H1 (cell line): ENCODE data around the gene TP53RK. TPM values are rescaled to one million over a fixed set of nuclear protein-coding genes. Genes with fewer than 3 reads are reported as not detected.

Experiments used
- EGR1 ChIP-seq: IDR thresholded peaks from 2 replicates; pipeline ENCODE4 v1.6.1; 2011; ENCODE audit warnings: low read depth, low read length, borderline replicate concordance
- SUZ12 ChIP-seq: fragments of 200-600 bp; sonication (generic); IDR thresholded peaks from 2 replicates; pipeline ENCODE4 v1.6.1; 2012; ENCODE audit warnings: mild to moderate bottlenecking, inconsistent platforms, low read length, moderate library complexity, mixed read lengths
- polyA plus RNA-seq, 7 experiments: library from polyadenylated mRNA; depleted of rRNA in 3 of 7; stranded (reverse) in 5 of 7; unstranded in 2 of 7; fragments of >200 nt in 5 of 7; fragments of 200-250 nt in 2 of 7; gene quantifications; 1 replicate in 5 of 7; 2 replicates in 1 of 7; 4 replicates in 1 of 7; pipeline versions ENCODE4 v1.2.1 to v1.2.3, GENCODE V29; 2011 to 2013; ENCODE audit warnings: missing spikeins in 2 of 7, mixed read lengths in 2 of 7
- total RNA-seq: library from RNA; stranded (reverse); fragmentation: NEBNext Ultra II Directional; extraction: Animal tissue kit (Norgen Biotek cat#: 25700); gene quantifications from 2 replicates; pipeline ENCODE4 v1.2.1, GENCODE V29; 2021
- TF ChIP-seq, protein P1 (sequence below): fragments of 300-600 bp; sonication (generic); IDR thresholded peaks from 2 replicates; pipeline ENCODE4 v1.7.1; 2012; ENCODE audit warnings: low read length, moderate library complexity, mild to moderate bottlenecking, inconsistent platforms; ENCODE audit not compliant: insufficient replicate concordance

The TP53RK gene
- total and polyA plus RNA-seq, 2 of the 8 experiments (the other 6 are each of a cell fraction or from before 2014, with no cell fraction given) = 8.5 to 16.3 TPM

- TF ChIP-seq, protein P1, sequence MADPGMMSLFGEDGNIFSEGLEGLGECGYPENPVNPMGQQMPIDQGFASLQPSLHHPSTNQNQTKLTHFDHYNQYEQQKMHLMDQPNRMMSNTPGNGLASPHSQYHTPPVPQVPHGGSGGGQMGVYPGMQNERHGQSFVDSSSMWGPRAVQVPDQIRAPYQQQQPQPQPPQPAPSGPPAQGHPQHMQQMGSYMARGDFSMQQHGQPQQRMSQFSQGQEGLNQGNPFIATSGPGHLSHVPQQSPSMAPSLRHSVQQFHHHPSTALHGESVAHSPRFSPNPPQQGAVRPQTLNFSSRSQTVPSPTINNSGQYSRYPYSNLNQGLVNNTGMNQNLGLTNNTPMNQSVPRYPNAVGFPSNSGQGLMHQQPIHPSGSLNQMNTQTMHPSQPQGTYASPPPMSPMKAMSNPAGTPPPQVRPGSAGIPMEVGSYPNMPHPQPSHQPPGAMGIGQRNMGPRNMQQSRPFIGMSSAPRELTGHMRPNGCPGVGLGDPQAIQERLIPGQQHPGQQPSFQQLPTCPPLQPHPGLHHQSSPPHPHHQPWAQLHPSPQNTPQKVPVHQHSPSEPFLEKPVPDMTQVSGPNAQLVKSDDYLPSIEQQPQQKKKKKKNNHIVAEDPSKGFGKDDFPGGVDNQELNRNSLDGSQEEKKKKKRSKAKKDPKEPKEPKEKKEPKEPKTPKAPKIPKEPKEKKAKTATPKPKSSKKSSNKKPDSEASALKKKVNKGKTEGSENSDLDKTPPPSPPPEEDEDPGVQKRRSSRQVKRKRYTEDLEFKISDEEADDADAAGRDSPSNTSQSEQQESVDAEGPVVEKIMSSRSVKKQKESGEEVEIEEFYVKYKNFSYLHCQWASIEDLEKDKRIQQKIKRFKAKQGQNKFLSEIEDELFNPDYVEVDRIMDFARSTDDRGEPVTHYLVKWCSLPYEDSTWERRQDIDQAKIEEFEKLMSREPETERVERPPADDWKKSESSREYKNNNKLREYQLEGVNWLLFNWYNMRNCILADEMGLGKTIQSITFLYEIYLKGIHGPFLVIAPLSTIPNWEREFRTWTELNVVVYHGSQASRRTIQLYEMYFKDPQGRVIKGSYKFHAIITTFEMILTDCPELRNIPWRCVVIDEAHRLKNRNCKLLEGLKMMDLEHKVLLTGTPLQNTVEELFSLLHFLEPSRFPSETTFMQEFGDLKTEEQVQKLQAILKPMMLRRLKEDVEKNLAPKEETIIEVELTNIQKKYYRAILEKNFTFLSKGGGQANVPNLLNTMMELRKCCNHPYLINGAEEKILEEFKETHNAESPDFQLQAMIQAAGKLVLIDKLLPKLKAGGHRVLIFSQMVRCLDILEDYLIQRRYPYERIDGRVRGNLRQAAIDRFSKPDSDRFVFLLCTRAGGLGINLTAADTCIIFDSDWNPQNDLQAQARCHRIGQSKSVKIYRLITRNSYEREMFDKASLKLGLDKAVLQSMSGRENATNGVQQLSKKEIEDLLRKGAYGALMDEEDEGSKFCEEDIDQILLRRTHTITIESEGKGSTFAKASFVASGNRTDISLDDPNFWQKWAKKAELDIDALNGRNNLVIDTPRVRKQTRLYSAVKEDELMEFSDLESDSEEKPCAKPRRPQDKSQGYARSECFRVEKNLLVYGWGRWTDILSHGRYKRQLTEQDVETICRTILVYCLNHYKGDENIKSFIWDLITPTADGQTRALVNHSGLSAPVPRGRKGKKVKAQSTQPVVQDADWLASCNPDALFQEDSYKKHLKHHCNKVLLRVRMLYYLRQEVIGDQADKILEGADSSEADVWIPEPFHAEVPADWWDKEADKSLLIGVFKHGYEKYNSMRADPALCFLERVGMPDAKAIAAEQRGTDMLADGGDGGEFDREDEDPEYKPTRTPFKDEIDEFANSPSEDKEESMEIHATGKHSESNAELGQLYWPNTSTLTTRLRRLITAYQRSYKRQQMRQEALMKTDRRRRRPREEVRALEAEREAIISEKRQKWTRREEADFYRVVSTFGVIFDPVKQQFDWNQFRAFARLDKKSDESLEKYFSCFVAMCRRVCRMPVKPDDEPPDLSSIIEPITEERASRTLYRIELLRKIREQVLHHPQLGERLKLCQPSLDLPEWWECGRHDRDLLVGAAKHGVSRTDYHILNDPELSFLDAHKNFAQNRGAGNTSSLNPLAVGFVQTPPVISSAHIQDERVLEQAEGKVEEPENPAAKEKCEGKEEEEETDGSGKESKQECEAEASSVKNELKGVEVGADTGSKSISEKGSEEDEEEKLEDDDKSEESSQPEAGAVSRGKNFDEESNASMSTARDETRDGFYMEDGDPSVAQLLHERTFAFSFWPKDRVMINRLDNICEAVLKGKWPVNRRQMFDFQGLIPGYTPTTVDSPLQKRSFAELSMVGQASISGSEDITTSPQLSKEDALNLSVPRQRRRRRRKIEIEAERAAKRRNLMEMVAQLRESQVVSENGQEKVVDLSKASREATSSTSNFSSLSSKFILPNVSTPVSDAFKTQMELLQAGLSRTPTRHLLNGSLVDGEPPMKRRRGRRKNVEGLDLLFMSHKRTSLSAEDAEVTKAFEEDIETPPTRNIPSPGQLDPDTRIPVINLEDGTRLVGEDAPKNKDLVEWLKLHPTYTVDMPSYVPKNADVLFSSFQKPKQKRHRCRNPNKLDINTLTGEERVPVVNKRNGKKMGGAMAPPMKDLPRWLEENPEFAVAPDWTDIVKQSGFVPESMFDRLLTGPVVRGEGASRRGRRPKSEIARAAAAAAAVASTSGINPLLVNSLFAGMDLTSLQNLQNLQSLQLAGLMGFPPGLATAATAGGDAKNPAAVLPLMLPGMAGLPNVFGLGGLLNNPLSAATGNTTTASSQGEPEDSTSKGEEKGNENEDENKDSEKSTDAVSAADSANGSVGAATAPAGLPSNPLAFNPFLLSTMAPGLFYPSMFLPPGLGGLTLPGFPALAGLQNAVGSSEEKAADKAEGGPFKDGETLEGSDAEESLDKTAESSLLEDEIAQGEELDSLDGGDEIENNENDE = no peak
- TF ChIP-seq EGR1 (no peak), SUZ12 (no peak)
- TF ChIP-seq, all 59 proteins: peak for 0
Observed at GRCh38 chr20:46717818-46718541, 28.7 kb upstream of the TP53RK start (continued).
